Occipital lobe (tissue), 2 donors: ENCODE data around the gene NLRP5. TPM values are rescaled to one million over a fixed set of nuclear protein-coding genes. Genes with fewer than 3 reads are reported as not detected.

Source experiments
- small RNA-seq: library from RNA; depleted of rRNA; stranded (forward); fragments of <200 nt; gene quantifications from one replicate; pipeline ENCODE3, GENCODE V24; 2014
- total RNA-seq: library from RNA; depleted of rRNA; stranded (reverse); fragments of >200 nt; gene quantifications from one replicate; pipeline ENCODE4 v1.2.3, GENCODE V29; 2014

NLRP5 gene
- total RNA-seq, 1 donor from 2014 or later, result not detected

Small RNAs within 50 kb of the gene (small RNA-seq; reads per million reads assigned to genes)
- not detected for gene RF00019

Other genes starting within 250 kb of the NLRP5 start
- gene NLRP9, start 248.4 kb upstream of the NLRP5 start, total RNA-seq, result not detected
- not detected for gene RFPL4A, start 227.7 kb upstream of the NLRP5 start, total RNA-seq
- gene RFPL4AL1, start 217.7 kb upstream of the NLRP5 start, total RNA-seq, result not detected
- gene NLRP11, start 154.8 kb upstream of the NLRP5 start, total RNA-seq, result not detected
- under 0.01 TPM for gene NLRP4, start 150.2 kb upstream of the NLRP5 start, total RNA-seq
- not detected for gene NLRP13, start 54.4 kb upstream of the NLRP5 start, total RNA-seq
- gene NLRP8, start 38.9 kb upstream of the NLRP5 start, total RNA-seq, result not detected
- gene ZNF787, start 134.5 kb downstream of the NLRP5 start, total RNA-seq, result 14.3 TPM
- gene ZNF444, start 154.5 kb downstream of the NLRP5 start, total RNA-seq, result 11.1 TPM
- gene GALP, start 189.2 kb downstream of the NLRP5 start, total RNA-seq, result not detected
- not detected for gene ZSCAN5B, start 211.0 kb downstream of the NLRP5 start, total RNA-seq
- not detected for gene ZSCAN5C, start 215.5 kb downstream of the NLRP5 start, total RNA-seq